GM18868 (cell line): ENCODE results near the gene CCDC74B.
A peak's percentile ranks its signal among the peaks of the same experiment; 100 is the strongest.
"Not testable (repeated sequence)": the region's sequence is repeated elsewhere in the genome, so short reads cannot be mapped to it uniquely, and the experiment has no call there.

ENCODE experiments used
- ATAC-seq: cut with Tn5 transposase; IDR thresholded peaks from one replicate; pipeline ENCODE4 v1.9.1; 2021; ENCODE audit warnings: mild to moderate bottlenecking, moderate library complexity; ENCODE audit not compliant: unreplicated experiment

The CCDC74B gene

GRCh38 chr2:130169163-130169562, 24.3 kb upstream of the CCDC74B start:
- ATAC-seq, result not testable (repeated sequence)

DNA sequence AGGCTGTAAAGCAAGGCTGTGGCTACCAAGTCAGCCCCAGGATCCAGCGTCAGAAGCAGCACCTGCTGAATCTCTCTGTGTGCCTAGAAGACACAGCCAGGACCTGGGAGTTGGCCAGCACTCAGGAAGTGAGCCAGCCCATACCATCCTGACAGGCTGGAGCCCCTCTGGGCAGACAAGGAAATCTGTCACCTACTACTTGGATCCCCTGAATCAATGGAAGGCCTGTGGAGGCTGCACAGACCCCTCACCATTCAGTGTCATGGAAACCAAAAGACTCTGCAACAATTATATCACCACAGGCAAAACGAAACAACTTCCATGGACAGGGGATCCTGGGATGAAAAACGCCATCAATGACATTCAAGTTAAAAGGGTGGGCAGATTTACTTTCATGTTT, 21.7 kb upstream of the CCDC74B start:
- ATAC-seq, result not testable (repeated sequence)

DNA sequence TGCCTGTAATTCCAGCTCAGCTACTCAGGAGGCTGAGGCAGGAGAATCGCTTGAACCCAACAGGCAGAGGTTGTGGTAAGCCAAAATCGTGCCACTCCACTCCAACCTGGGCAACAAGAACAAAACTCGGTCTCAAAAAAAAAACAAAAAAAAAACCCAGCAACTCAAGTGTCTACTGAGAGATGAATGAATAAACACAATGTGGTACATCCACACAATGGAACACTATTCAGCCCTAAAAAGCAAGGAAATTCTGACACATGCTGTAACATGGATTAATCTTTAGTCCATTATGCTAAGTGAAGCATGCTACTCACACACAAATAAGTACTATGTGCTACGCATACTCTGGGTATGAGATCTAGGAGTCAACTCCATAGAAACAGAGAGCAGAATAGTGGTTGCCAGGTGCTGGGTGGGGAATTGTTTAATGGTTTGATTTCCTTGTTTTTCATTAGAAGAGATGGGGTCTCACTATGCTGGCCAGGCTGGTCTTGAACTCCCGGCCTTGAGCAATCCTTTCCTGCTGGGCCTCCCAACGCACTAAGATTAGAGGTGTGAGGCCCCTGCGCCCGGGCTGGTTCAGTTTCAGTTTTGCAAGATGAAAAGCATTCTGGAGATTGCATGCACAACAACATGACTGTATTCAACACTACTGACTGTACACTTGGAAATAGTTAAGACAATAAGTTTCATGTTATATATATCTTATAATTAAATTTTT, 20.5 kb upstream of the CCDC74B start:
- no peak for ATAC-seq

GRCh38 chr2:130162968-130163367, 18.1 kb upstream of the CCDC74B start:
- no peak for ATAC-seq

DNA sequence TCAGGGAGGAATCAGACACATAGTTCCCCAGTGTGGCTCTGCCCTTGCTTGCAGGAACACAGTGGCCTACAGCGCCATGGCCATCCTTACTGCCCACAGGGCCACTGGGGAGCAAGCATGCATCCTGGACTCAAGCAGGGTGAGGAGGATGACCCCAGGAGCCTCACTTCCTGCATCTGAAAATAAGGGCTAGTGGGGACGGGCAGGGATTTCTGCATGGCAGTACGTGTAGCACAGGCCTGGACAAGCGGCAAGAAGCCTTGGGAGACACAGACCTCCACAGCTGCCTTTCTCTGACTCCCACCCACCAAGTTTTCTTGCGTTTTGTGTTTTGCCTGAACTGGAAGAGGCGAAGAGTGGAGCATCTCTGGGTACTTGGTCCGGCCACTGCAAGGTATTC, 17.6 kb upstream of the CCDC74B start:
- not testable (repeated sequence) for ATAC-seq

GRCh38 chr2:130160838-130161705, 16.2 kb upstream of the CCDC74B start:
- ATAC-seq, result not testable (repeated sequence)

DNA sequence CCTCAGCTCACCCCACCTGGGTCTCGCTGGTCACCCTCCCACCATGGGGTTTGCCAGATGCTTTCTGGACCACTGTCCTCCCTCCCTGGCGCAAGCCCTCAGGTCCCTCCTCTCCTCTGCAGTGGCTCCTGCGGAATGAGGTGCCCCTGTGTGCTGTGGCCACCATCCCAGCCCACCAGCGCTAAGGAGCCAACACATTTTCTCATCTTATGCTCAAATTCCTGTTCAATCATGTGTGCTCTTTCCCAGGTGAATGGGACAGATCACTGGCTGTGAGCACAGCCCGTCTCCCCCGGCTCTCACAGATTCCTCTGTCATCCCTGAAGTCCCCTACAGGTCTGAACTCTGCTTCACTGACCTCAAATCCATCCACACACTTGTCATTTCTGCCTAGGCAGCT, 15.2 kb upstream of the CCDC74B start:
- ATAC-seq, result no peak

DNA sequence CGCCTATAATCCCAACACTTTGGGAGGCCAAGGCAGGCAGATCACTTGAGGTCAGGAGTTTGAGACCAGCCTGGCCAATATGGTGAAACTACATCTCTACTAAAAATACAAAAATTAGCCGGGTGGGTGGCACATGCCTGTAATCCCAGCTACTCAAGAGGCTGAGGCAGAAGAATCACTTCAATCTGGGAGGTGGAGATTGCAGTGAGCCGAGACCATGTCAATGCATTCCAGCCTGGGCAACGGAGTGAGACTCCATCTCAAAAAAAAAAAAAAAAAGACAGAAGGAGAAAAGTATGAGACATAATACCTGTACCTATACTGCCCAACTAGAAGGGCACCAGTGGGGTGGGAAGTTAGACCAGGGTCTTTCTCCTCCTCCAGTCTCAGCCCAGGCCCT, 14.5 kb upstream of the CCDC74B start:
- ATAC-seq, result not testable (repeated sequence)

GRCh38 chr2:130158631-130159030, 13.7 kb upstream of the CCDC74B start:
- no peak for ATAC-seq

GRCh38 chr2:130157825-130158514, 13.1 kb upstream of the CCDC74B start:
- ATAC-seq, result peak; percentile 85

GRCh38 chr2:130157354-130157753, 12.4 kb upstream of the CCDC74B start:
- ATAC-seq, result peak; percentile 44

DNA sequence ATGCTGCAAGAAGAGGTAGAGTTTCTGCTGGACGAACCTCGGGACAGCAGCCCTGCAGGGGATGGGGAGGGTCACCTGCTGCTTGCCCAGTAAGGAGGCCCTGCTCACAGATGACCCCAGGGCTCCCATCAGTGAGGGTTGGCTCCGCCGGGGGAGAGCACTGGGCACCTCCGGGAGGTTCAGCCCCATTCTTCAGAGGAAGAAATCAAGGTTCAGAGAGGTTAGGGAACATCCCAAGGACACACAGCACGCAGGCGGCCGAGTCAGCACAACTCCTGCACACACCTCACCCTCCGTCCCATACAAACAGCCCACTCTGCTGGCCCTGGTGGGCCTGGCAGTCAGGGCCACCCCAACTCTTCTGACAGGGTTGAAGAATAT, 11.7 kb upstream of the CCDC74B start:
- ATAC-seq, result no peak

- not testable (repeated sequence) for ATAC-seq
Observed at GRCh38 chr2:130155956-130156623, 11.2 kb upstream of the CCDC74B start.

DNA sequence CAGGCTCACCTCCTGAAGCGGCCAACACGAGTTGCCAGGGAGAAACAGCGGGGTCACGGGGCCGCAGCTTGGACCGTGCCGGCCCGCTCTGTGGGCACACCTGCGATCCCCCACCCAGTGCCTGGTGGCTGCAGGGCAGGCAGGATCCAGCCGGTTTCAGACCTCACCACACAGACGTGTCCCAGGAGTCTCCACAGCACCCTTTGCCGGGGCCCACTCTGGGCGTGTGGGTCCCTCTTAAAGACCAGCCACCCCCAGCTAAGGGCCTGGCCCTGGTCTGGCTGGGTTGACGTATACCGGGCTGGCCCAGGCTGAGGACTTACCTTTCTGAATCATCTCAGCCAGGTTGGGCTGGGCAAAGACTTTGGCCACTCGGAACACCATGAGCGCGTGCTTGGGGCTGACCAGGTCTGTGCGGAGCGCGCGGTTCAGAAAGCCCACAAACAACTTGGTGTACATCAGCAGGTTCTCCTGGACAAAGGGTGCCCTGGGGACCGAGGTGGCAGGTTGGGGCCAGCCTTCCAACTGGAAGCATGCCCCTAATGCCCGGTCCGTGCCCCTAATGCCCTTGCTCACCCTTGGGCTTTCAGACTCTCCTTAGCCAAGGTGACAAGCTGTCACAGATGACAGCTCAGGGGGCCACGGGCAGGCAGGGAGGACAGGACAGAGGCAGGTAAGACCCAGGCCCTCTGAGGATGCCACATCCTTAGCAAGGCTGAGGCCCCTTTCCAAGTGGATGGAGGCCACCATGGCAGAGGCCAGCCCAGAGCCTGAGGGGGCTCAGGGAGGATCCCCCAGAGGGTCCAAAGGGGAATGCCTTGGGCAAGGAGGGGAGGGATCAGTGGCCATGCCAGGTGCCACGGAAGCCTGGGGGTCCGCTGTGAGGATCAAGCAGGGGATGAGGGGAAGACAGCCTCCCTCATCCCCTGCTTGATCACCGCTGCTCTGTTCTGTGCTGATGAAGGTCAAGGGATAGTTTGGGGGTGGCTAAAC, 10.2 kb upstream of the CCDC74B start:
- ATAC-seq, result no peak

DNA sequence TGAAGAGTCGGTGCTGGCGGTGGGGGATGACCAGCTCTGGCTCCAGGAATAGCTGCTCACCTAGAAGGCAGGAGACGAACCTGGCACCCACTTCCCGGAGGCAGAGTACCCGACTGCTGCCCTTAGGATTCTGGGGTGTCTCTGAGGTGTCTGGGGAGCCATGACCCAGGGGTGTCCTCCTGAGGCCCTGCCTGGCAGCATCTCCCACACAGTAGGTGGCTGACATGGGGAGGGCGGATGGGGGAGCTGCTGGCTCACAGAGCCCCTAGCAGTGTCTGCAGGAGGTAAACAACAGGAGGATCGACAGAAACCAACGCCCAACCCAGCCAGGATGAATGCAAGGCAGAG, 9.5 kb upstream of the CCDC74B start:
- not testable (repeated sequence) for ATAC-seq

- not testable (repeated sequence) for ATAC-seq
Observed at GRCh38 chr2:130153721-130154422, 9.0 kb upstream of the CCDC74B start.

GRCh38 chr2:130152816-130153595, 8.1 kb upstream of the CCDC74B start:
- ATAC-seq, result no peak

GRCh38 chr2:130152136-130152815, 7.4 kb upstream of the CCDC74B start:
- ATAC-seq, result not testable (repeated sequence)
